HG03060 (cell line): ENCODE data around the gene EVI2B.
"Not testable (repeated sequence)": the region's sequence is repeated elsewhere in the genome, so short reads cannot be mapped to it uniquely, and the experiment has no call there.

Source experiments
- ATAC-seq: cut with Tn5 transposase; IDR thresholded peaks from one replicate; pipeline ENCODE4 v1.9.1; 2021; ENCODE audit warnings: low read depth, moderate number of reproducible peaks; ENCODE audit not compliant: unreplicated experiment

The EVI2B gene, protein sequence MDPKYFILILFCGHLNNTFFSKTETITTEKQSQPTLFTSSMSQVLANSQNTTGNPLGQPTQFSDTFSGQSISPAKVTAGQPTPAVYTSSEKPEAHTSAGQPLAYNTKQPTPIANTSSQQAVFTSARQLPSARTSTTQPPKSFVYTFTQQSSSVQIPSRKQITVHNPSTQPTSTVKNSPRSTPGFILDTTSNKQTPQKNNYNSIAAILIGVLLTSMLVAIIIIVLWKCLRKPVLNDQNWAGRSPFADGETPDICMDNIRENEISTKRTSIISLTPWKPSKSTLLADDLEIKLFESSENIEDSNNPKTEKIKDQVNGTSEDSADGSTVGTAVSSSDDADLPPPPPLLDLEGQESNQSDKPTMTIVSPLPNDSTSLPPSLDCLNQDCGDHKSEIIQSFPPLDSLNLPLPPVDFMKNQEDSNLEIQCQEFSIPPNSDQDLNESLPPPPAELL

DNA sequence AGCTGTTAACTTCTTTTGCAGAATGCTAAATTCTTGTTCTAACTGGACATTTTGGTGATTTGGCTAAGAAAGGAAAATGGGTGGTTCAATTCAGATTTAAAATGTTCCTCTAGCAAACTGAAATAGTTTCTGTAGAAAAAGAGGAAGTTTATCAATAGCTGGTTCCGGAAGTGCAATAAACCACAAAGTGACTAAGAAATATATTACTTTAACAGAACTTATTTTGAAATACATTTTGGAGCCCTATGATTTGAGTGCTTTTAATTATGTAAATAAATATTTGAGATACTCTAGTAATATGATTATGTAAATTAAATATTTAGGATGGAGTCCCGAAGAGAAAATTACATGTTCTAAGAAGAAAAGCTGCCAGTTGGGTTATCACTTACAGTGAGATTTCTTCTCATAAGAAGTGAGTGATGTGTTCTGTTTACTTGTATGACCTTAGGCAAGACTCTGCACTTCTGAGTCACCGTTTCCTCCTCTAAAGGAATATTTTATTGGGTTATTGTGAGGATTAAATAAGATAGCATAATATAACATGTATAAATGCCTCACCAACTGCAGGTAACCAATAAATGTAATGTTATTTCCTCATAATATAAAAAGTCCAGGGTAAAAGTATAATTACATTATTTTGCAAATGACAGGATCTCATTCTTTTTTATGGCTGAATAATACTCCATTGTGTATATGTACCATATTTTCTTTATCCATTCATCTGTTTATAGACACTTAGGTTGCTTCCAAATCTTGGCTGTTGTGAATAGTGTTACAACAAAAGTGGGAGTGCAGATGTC, at the start of gene EVI2B:
EVI2B (minus strand) TSS at position 73 of the 800 bp plus-strand sequence. CDS start 8,445 bp downstream, outside the sequence.
- peak; percentile 41 for ATAC-seq

DNA sequence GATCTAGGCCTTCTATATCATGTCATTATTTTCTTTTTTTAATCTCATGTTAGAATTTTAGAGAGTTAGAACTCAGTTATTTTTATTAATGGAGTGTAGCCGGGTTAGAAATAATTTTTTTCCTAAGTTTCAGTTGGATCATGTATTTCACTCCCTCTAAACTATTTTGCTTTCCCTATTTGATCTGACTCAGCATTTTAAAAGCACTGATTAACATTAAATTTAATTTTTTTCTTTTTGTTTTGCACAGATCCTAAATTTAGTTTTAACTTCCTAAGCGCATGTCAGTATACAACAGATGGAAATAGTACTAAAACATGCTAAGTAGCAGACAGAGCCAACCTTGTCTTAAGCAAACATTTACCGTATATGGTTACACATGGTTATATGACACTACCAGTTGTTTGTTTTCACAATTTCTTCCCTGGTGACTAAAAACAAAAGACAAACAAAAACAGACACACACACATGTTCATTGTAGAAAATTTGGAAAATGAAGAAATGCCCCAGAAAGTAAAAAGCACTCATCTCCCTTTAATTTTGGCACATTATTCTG, 44.1 kb upstream of the EVI2B start:
- ATAC-seq: no peak

DNA sequence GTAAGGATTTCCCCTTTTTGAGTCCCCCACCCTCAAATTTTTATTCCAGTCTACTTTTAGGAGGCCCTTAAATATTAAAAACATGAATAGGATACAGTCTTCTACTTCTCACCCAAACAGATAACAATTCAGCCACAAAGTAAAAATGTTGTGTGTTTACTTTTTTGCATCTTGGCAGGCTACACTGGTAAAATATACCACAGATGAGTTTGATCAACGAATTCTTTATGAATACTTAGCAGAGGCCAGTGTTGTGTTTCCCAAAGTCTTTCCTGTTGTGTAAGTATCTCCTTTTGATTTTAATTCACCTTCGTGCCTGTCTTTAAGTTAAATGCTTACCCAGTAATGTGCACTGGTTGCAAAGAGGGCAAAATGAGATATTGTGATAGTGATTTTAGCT, 43.2 kb upstream of the EVI2B start:
- ATAC-seq: no peak

DNA sequence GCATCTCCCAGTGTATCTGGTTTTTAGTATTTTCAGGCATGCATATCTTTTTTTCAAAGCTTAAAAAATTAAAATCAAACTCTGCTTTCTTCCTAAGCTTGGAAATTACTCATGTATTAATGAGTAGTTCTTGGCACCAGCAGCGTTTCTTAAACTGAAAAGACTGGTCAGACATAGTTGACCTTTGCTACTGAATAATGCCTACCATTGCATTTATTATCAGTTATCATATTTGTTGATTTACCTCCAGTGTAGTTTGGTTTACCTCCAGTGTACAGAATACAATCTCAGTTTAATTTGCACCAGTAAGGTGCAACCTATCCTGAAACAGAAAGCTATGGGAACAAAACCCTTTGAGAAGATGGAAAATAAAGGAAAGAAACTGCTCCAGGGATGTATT, 42.1 kb upstream of the EVI2B start:
- ATAC-seq: no peak

DNA sequence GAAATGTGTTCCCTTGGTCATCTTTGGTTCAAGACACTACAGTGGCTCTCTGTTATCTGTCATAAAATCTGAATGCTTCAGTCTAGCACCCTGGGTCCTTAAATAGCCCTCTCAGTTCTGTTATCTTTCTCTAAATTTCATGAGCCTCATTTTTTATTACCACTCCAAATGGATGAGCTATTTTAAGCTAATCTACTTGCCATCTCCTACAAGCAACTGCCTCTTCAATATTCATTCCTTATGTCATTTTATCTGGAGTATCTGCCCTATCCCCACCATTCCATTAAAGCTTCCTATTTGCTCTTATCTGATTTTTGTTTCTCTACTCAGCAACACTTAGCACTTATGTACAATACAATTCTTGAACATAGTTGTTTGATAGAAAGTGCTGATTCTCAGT, 35.6 kb upstream of the EVI2B start:
- ATAC-seq: no peak

DNA sequence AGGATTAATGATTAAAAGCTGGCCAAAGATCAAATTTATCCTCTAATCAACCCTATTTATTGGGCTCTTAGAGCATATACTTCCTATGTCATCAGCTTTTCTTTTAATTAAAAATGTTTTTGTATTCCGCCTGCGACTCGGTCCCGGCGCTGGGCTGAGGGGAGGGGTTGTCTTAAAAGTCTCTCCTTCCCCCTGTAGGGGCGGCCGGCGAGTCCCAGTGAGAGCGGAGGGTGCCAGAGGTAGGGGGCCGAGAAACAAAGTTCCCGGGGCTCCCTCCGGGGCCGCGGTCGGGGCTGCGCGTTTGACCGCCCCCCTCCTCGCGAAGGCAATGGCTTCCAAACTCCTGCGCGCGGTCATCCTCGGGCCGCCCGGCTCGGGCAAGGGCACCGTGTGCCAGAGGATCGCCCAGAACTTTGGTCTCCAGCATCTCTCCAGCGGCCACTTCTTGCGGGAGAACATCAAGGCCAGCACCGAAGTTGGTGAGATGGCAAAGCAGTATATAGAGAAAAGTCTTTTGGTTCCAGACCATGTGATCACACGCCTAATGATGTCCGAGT, 31.4 kb upstream of the EVI2B start:
- not testable (repeated sequence) for ATAC-seq

DNA sequence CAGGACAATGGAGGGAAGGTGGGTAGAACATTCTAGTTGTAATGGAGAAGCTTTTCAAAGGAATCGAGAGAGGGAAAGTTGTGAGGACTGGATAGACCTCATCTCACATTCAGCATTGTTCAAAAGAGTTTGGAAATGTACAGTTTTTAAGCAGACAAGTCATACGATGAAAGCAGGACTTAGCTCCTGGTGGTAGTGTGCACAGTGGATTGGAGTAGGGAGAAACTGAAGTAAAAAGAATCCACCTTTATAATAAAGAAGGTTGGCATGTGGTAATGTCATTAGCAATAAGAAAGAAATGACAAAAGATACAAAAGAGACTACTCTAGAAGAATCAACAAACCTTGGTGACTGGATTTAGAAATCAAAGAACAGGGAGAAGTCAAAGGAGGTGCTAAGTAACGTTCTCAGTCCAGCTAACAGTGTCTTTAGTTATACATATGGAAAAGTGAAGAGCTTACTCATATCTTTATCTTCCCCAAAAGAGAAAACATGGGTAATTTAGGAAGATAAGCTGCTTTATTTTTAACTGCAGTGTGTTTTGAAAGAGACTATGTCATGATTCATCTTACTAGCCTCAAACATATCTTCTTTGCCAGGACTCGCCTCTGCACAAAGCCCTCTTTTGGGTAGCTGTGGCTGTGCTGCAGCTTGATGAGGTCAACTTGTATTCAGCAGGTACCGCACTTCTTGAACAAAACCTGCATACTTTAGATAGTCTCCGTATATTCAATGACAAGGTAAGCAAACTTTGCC, 26.2 kb upstream of the EVI2B start:
- no peak for ATAC-seq

DNA sequence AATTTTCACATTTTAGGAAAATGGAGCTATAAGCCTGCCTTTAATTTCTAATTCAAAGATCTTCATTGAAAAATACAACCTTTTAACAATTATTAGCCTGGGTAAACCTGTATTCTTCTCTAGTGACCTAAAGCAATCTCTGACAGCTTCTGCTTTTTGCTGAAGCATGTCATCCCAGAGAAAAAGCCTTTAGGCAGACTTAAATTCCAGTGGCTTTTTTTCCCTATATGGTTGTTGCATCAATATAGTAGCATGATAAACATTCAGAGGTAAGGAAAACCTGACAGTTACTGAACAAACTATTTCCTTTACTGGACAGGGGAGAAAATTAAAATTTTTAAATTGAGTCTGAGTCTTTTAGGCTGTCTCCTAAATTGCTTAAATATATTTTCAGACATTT, 15.4 kb upstream of the EVI2B start:
- no peak for ATAC-seq

DNA sequence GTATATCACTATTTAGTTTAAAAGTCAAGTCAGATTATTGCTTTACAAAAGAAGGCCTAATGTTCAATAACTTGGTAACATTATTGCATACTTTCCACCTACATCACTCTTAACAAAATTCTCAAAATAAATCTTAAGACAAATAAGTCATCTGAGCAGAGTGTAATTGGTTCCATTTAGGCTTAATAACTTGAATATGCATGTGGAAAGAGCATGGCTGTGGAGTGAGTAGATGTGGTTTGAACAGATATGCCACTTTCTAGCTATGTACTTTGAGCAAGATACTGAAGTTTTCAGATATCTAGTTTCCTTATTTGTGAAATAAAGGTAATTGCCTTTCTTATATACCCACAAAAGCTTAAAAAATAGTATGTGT, 14.3 kb upstream of the EVI2B start:
- ATAC-seq: no peak

DNA sequence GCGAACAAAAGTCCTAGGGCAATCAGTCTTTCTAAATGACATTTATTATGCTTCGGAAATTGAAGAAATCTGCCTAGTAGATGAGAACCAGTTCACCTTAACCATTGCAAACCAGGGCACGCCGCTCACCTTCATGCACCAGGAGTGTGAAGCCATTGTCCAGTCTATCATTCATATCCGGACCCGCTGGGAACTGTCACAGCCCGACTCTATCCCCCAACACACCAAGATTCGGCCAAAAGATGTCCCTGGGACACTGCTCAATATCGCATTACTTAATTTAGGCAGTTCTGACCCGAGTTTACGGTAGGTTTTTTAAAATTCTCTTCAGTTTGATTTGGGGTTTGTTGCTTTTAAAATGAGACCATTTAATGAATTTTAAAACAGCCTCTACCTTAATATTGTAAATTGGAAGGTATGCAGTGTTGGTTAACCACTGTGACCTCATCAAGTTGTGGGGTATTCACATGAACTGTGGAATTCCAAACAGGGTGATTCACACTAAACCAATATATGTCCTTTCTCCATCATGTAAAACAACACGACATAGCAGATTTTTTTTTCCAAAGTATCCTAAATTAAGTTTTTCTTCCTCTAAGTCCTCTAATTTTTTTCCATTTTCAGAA, 13.8 kb upstream of the EVI2B start:
- no peak for ATAC-seq

DNA sequence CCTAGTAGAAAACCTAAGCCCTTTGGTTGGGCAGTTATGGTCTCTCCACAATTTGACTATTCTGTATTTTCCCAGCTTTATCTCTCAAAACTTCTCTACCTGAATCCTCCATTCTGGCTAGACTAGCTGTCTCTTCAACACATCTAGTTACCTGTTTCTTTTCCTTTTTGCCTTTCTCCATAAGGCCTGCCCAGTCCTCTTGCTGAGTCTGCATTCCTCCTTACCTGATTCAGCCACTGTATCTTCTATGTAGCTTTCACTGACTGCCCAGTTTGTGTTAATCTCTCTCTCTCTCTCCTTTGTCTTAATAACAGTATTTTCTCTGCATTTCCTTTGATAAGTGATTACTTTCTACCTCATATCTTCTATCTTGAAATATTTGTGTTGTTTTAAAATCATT, 9.7 kb upstream of the EVI2B start:
- no peak for ATAC-seq

DNA sequence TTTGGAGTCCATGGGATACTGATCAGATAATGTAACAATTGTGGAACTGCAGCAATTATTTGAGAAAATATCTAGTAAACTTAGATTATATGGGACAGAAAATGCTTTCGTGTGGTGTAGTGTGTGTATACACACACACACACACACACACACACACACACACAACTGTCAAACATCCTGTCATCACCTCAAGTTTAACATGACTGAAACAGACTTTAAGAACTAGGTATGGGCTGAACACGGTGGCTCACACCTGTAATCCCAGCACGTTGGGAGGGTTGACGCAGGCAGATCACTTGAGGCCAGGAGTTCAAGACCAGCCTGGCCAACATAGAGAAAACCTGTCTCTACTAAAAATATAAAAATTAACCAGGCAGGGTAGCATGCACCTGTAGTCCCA, 8.1 kb upstream of the EVI2B start:
- no peak for ATAC-seq

DNA sequence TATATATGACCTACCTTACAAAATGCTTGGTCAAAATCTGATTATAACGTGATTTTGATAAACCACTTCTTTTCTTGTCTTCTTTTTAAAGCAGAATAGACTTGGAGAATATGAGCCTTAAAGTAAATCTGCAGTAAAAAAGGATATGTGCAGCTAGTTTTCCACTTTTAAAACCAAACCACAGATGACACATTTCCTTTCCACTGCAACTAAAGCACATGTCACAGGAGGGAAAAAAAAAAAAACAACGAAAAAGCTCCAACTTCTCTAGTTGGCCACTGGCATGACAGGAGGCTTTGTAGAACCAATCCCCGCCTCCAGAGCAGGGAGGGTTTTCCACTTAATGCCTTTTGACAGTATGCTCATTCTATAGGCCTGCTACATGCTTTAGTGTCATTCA, 7.6 kb upstream of the EVI2B start, which contains the start of gene EVI2A:
EVI2A (minus strand) TSS at position 142 of the 400 bp plus-strand sequence. CDS start 2,609 bp downstream, outside the sequence.
- ATAC-seq: no peak

DNA sequence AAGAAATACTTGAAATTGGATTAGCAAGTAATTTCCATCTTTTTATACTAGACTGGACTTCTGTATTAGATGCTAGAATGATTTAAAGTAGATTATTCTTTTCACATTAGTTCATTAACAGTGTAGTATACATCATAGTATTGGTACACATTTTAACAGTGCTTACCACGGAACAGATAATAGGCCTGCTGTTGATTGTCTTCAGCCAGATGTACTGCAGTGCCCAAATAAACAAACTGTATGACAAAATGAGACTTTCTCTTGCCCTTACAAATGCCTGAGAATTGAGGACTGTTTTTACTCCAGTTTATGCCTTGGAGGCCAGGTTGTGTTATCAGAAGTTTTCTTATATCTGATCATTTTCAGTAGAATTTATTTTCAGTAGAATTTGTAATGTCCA, 6.9 kb upstream of the EVI2B start:
- ATAC-seq: no peak

DNA sequence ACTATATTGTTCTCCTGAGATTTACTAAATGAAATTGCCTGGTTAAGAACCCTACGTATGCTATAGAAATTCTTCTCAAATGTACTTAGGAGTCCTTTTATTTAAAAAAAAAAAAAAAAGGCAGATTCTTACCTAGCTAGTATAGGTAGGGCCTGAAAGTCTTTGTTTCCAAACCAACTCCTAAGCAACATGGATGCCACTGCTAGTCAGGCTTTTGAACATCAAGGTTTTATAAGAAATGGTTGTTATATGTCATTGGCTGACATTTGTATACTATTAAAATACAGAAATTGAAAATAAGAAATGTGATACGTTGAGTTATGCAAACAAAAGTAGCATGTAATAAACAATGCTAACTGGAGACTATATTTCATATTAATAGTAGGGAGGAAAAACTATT, 6.4 kb upstream of the EVI2B start:
- ATAC-seq: no peak

DNA sequence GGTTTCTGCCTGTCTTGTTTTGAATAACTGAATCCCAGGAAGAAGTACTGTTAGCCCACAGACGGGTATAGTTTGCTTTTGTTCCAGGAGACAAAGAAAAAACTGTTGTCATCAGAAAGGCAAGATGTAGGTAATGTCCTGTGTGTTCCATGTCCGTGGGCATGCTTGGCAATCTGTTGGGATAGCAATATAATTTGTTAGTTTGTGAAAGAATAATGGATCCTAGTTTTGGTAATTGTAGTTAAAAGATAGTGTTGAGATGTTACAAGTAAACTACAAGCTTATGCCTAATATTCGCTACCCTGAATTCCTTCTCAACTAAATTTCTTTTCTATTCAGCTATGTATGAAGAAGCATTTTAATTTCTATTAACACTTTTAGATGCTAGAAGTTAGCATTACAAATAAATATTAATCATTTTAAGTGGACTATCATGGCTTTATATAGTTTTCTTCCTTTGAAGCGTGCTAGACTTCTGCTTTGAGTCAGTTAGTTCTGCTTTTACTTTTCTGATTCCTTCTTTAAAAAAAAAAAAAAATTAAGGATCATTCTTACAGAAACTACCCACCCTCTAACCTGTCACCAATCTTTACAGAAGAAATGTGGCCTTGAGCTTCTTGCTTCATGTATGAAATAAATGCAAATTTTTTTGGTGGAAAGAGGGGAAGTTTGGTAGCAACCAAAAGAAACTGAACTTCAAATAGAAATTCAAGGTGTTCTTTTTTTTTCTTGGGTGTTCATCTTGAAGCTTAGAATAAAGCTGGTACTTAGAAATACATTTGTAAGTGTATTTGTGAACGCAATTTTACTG, 5.2 kb upstream of the EVI2B start:
- ATAC-seq: no peak

DNA sequence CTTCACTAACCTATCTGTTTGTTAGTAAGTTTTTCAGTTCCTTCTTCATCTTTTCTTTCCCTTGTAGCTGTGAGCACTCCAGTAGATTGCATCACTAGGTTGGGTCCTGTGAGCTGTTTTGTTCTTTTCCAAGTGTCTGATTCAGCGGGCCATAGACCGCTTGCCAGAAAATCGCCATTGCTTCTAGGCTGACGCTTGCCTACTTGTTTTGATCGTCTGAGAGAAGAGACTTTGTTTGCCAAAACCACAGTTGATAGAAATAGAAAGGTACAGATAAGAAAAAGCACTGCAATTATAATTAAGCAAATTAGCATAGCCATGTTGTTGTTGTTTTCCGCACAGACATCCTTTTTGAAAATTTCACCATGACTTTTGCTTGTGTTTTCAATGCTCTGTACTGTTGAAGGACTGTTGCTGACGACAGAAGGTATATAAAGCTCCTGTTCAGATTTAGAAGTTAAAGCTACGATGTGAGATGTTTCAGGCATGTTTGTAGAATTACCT, 4.5 kb upstream of the EVI2B start:
- ATAC-seq: no peak

DNA sequence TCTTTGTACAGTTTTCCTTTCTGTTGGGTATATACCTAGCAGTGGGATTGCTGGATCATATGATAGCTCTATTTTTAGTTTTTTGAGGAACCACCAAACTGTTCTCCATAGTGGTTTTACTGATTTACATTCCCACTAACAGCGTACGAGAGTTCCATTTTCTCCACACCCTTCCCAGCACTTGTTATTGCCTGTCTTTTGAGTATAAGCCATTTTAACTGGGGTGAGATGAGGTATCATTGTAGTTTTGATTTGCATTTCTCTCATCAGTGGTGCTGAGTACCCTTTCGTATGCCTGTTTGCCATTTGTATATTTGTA, 887 bp upstream of the EVI2B start:
- no peak for ATAC-seq

DNA sequence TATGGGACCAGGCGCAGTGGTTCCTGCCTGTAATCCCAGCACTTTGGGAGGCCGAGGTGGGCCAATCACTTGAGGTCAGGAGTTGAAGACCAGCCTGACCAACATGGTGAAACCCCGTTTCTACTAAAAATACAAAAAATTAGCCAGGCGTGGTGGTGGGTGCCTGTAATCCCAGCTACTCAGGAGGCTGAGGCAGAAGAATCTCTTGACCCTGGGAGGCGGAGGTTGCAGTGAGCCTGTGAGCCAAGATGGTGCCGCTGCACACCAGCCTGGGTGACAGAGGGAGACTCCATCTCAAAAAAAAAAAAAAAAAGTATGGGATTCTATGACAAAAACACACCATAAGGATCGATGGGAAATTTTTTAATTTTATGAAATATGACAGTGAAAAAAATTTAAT, 1.6 kb downstream of the EVI2B start:
- ATAC-seq: not testable (repeated sequence)
